Measurements from ENCODE around the gene ADCY7. TPM values are rescaled to one million over a fixed set of nuclear protein-coding genes. Genes with fewer than 3 reads are reported as not detected.

The ADCY7 gene
- total RNA-seq, 1 experiment from 2014 or later, result 13.1 TPM

DNA sequence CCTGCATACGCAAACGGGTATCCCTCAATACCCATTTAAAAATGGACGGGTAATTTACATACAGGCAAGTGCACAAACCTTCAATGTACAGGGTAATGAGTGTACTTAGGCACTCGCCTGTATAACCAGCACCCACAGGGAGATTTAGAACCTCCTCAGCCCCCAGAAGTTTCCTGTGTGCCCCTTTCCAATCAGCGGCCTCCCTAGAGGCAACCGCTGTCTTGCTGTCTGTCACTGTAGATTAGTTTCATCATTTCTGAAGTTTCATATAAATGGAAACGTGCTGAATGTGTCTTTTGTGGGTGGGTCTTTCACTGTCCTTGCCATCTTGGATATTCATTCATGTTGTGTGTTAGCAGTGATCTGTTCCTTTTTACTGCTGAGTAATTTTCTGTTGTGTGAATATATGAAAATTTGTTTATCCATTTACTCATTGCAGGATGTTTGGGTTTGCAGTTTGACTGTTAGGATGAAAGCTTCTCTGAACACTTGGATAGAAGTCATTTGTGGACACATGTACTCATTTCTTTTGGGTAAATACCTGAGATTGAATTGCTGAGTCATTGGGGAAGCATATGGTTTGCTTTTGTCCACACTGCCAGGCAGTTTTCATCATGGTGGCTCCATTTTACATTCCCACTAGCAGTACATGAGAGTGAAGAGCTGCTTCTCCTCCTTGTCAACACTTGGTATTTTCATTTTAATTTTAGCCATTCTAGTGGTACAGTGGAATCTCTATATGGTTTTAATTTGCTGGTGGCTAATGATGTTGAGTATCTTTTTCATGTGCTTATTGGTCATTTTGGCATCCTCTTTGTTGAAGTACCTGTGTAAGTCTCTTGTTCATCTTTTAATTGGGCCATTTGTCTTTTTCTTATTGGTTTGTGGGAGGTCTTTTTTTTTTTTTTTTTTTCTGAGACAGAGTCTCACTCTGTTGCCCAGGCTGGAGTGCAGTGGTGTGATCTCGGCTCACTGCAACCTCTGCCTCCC, 2.1 kb upstream of the ADCY7 start:
- DNase-seq (peak; percentile 63), ATAC-seq (peak; percentile 52)
- 0 out of 2 replicates have a peak, but pooled peaks cover 10% of the 10 kb centered on the region for H3K79me2 ChIP-seq (ENCODE audit: low read length)
- H2AFZ ChIP-seq (ENCODE audit: low read length), result peak overlapping the region; percentile 55; the same call in 1 of the 2 replicates
- H3K9me3 ChIP-seq (ENCODE audit: low read length), result no peaks in the 10 kb centered on the region
- H3K9ac ChIP-seq (ENCODE audit: low read length), result peak overlapping the region; percentile 39; the same call in 1 of the 2 replicates
- POLR2A ChIA-PET (ENCODE audit: unreplicated experiment), result interaction anchor here (0.5 kb wide), 1 partner anchor 238 kb away, joined by 3 read pairs; no protein-coding TSS in a partner anchor
- CTCF ChIA-PET, result no interaction called here
- no peaks in the 10 kb centered on the region for H3K27me3 ChIP-seq (ENCODE audit: low read length)
- H3K36me3 ChIP-seq (ENCODE audit: low read depth, low read length), result no peaks in the 10 kb centered on the region
- TF ChIP-seq EZH2 (IDR thresholded peaks at IDR 0.05; ENCODE audit: low read length, unreplicated experiment) (no peak), EZH2phosphoT487 (IDR thresholded peaks at IDR 0.05; ENCODE audit: borderline replicate concordance, low read length) (no peak), CTCF (conservative IDR thresholded peaks at IDR 0.05; ENCODE audit: low read depth, low read length) (no peak)
- 0 out of 2 replicates have a peak overlapping the region, but pooled peaks have one; percentile 26 for H3K4me2 ChIP-seq (ENCODE audit: low read length)
- no peaks in the 10 kb centered on the region for H4K20me1 ChIP-seq (ENCODE audit: low read length)
- H3F3A ChIP-seq (ENCODE audit: low read length, unreplicated experiment), result no peaks in the 10 kb centered on the region
- no TSS peak for BruUV-seq (replicated peaks)
- H3K9me2 ChIP-seq (replicated peaks; ENCODE audit: low read length), result no peaks in the 10 kb centered on the region
- intact Hi-C loops (cut with micrococcal nuclease), result loop anchor here (2.0 kb wide), 1 partner anchor 19 kb away; no protein-coding TSS in a partner anchor
- H3K4me1 ChIP-seq (ENCODE audit: insufficient read depth, low read length), result peaks cover 20% of the 10 kb centered on the region
- no peak overlapping the region for H3K4me3 ChIP-seq (ENCODE audit: low read length)
- peak overlapping the region; percentile 82 for H3K27ac ChIP-seq (ENCODE audit: low read length)

DNA sequence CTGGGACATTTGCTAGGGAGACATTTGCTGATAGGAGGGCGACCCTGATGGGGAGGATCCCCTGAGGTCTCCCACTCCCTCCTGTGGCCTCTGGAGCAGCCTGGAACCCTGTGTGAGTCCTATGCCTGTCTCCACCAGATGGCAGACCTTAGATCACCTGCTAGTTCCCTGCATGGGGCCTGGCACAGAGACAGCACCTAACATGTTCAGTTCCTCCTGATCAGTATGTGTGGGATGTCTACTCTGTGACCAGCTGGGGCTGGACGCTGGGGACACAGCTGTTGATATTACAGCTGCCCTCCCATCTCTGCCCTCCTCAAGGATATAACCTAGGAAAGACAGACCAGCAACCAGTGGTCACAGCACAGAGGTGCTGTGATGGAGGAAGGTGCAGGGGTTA, 1.1 kb upstream of the ADCY7 start:
- Histone ChIP-seq H3K9ac (ENCODE audit: low read length) (no peak overlapping the region), H3K4me1 (ENCODE audit: insufficient read depth, low read length) (peaks cover 20% of the 10 kb centered on the region), H3K36me3 (ENCODE audit: low read depth, low read length) (no peaks in the 10 kb centered on the region), H3K4me3 (ENCODE audit: low read length) (no peak overlapping the region), H4K20me1 (ENCODE audit: low read length) (no peaks in the 10 kb centered on the region), H3K9me3 (ENCODE audit: low read length) (no peaks in the 10 kb centered on the region), H3K79me2 (ENCODE audit: low read length) (0 out of 2 replicates have a peak, but pooled peaks cover 10% of the 10 kb centered on the region), H3K27me3 (ENCODE audit: low read length) (no peaks in the 10 kb centered on the region), H3K9me2 (replicated peaks; ENCODE audit: low read length) (no peaks in the 10 kb centered on the region), H3K27ac (ENCODE audit: low read length) (no peak overlapping the region), H2AFZ (ENCODE audit: low read length) (no peak overlapping the region), H3F3A (ENCODE audit: low read length, unreplicated experiment) (no peaks in the 10 kb centered on the region), H3K4me2 (ENCODE audit: low read length) (no peak overlapping the region)
- ChIA-PET POLR2A (ENCODE audit: unreplicated experiment) (no interaction called here), CTCF (no interaction called here)
- DNase-seq, result peak; percentile 21
- TF ChIP-seq CTCF (conservative IDR thresholded peaks at IDR 0.05; ENCODE audit: low read depth, low read length) (peak; percentile 40), EZH2 (IDR thresholded peaks at IDR 0.05; ENCODE audit: low read length, unreplicated experiment) (no peak)
- BruUV-seq (replicated peaks), result no TSS peak
- intact Hi-C loops (cut with micrococcal nuclease), result loop anchor here (2.0 kb wide), 1 partner anchor 20 kb away; no protein-coding TSS in a partner anchor
- peak; percentile 33; the same call in 1 of the 2 replicates for ATAC-seq
